HEK293 (cell line): ENCODE results near the gene CLEC16A.

Source experiments
- CTCF ChIP-seq: fragments of 450-650 bp; formaldehyde crosslinking; IDR thresholded peaks from 2 replicates; pipeline ENCODE4 v1.5.1; 2016; ENCODE audit warnings: missing biosample characterization, missing genetic modification characterization
- HOXD13 ChIP-seq: sonication (generic); formaldehyde crosslinking; IDR thresholded peaks from 2 replicates; pipeline ENCODE4 v1.8.0; 2022; ENCODE audit warnings: missing genetic modification reagents, borderline replicate concordance
- ZBTB17 ChIP-seq: fragments of 450-650 bp; formaldehyde crosslinking; IDR thresholded peaks from 2 replicates; pipeline ENCODE4 v1.5.1; 2016; ENCODE audit warnings: missing biosample characterization, missing genetic modification characterization
- ZBTB7A ChIP-seq: fragments of 450-650 bp; formaldehyde crosslinking; IDR thresholded peaks from 2 replicates; pipeline ENCODE4 v1.5.1; 2016; ENCODE audit warnings: low read depth, missing biosample characterization, missing genetic modification characterization
- ZNF114 ChIP-seq: fragments of 450-650 bp; formaldehyde crosslinking; IDR thresholded peaks from 2 replicates; pipeline ENCODE4 v1.5.0; 2017; ENCODE audit warnings: missing biosample characterization, missing genetic modification characterization
- ZNF449 ChIP-seq: fragments of 450-650 bp; formaldehyde crosslinking; IDR thresholded peaks from 2 replicates; pipeline ENCODE4 v1.5.1; 2017; ENCODE audit warnings: missing biosample characterization, mild to moderate bottlenecking, missing genetic modification characterization, moderate library complexity
- ZNF521 ChIP-seq: fragments of 450-650 bp; formaldehyde crosslinking; IDR thresholded peaks from 2 replicates; pipeline ENCODE4 v1.5.1; 2017; ENCODE audit warnings: missing biosample characterization, mild to moderate bottlenecking, missing genetic modification characterization
- ZNF561 ChIP-seq: fragments of 450-650 bp; IDR thresholded peaks from 2 replicates; pipeline ENCODE4 v1.5.1; 2018; ENCODE audit warnings: missing biosample characterization, missing genetic modification characterization, borderline replicate concordance
- ZNF621 ChIP-seq: fragments of 450-650 bp; formaldehyde crosslinking; IDR thresholded peaks from 2 replicates; pipeline ENCODE4 v1.5.1; 2017; ENCODE audit warnings: missing biosample characterization, missing genetic modification characterization

- no peak for TF ChIP-seq ZNF621 (tag by site-specific recombination)
- no peak for TF ChIP-seq CTCF (tag by site-specific recombination)
- TF ChIP-seq ZNF521 = no peak
- no peak for TF ChIP-seq ZNF449
- no peak for TF ChIP-seq ZBTB7A (tag by site-specific recombination)
- TF ChIP-seq ZBTB17 = no peak
- no peak for TF ChIP-seq ZNF114
- TF ChIP-seq ZNF561 (tag by site-specific recombination) = no peak
- TF ChIP-seq HOXD13 (CRISPR knock-in tag) = no peak
Observed at GRCh38 chr16:11060842-11061241, 116.5 kb downstream of the CLEC16A start.
